GM18868 (cell line): Measurements from ENCODE around the gene SMARCE1.
"Not testable (repeated sequence)": the region's sequence is repeated elsewhere in the genome, so short reads cannot be mapped to it uniquely, and the experiment has no call there.

Experiments used
- ATAC-seq: cut with Tn5 transposase; IDR thresholded peaks from one replicate; pipeline ENCODE4 v1.9.1; 2021; ENCODE audit warnings: mild to moderate bottlenecking, moderate library complexity; ENCODE audit not compliant: unreplicated experiment

SMARCE1 gene

GRCh38 chr17:40590742-40591141, 56.9 kb downstream of the SMARCE1 start:
- no peak for ATAC-seq

DNA sequence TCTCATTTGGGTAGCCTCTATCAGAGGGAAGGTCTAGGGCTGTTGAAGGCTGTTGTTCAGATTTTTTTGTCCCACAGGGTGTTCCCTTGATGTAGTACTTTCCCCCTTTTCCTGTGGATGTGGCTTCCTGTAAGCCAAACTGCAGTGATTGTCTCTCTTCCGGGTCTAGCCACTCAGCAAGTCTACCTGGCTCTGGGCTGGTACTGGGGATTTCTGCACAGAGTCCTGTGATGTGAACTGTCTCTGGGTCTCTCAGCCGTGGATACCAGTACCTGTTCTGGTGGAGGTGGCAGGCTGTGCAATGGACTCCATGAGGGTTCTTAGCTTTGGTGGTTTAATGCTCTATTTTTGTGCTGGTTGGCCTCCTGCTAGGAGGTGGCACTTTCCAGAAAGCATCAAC, 59.1 kb downstream of the SMARCE1 start:
- ATAC-seq = no peak

- not testable (repeated sequence) for ATAC-seq
These were observed 61.4 kb downstream of the SMARCE1 start for GRCh38 chr17:40586264-40586663.

DNA sequence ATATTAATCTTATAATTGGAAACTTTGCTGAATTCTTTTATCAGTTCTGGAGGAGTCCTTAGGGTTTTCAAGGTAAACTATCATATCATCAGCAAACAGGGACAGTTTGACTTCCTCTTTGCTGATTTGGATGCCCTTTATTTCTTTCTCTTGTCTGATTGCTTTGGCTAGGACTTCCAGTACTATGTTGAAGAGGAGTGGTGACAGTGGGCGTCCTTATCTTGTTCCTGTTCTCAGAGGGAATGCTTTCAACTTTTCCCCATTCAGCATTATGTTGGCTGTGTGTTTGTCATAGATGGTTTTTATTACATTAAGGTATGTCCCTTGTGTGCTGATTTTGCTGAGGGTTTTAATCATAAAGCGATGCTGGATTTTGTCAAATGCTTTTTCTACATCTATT, 62.7 kb downstream of the SMARCE1 start:
- not testable (repeated sequence) for ATAC-seq

- ATAC-seq = peak; percentile 75
These were observed 65.2 kb downstream of the SMARCE1 start for GRCh38 chr17:40582328-40582901.

DNA sequence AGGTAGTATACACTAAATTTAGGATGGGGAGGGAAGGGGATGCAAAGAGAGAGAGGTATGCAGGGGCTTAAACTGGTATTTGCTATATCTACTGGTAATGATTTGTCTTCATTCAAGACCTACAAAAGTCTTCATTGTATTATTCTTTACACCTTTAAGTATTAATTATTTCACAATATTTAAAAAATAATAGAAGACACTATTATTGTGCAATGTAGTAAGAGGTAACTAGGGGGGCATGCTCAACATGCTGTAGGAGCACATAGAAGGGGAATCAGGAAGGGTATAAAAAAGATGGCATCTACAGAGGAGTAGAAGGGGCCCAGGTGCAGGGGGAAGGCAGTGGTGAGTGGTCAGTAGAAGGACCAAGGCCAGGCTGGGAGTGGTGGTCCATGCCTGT, 67.5 kb downstream of the SMARCE1 start:
- no peak for ATAC-seq

DNA sequence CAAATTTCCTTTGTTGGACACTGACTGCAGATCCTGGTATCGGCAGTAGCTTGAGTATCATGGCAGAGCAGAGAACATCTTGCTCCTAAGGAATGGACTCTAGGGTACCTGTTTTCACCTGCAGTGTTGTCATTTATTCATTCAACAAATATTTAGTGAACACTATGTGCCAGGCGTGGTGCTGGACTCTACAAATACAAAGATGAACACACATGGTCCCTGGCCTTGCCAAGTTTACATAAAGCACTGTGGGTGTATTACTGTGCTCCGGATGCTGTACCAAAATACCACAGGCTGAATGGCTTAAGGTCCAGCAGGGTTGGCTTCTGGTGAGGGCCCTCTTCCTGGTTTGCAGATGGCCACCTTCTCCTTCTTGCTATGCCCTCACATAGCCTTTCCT, 68.1 kb downstream of the SMARCE1 start:
- no peak for ATAC-seq

- peak; percentile 77 for ATAC-seq
These were observed 70.0 kb downstream of the SMARCE1 start for GRCh38 chr17:40577611-40578065.

GRCh38 chr17:40576113-40576740, 71.4 kb downstream of the SMARCE1 start:
- no peak for ATAC-seq
